Activated CD4-positive, alpha-beta T cell treated with anti-CD3 and anti-CD28 coated beads for 36 hours (primary cell): ENCODE results near the gene STX10. TPM values are rescaled to one million over a fixed set of nuclear protein-coding genes. Genes with fewer than 3 reads are reported as not detected.
"Not testable (repeated sequence)": the region's sequence is repeated elsewhere in the genome, so short reads cannot be mapped to it uniquely, and the experiment has no call there.

Experiments
- ATAC-seq: fragments of 200-7000 bp; cut with Tn5 transposase; one replicate; pipeline ENCODE4 v1.10.0; 2021; ENCODE audit warnings: mild to moderate bottlenecking, moderate library complexity
- CTCF ChIA-PET: fragments of 350-600 bp; sonication (Branson Sonifier 250); formaldehyde crosslinking; loops from one replicate; lab custom pipeline; 2021; ENCODE audit warnings: antibody characterized with exemption; lab: Charles Lee
- POLR2A ChIA-PET: fragments of 350-600 bp; sonication (Branson Sonifier 250); formaldehyde crosslinking; loops from one replicate; lab custom pipeline; 2021; ENCODE audit warnings: antibody characterized with exemption, inconsistent platforms; lab: Charles Lee
- DNase-seq: peaks from one replicate; pipeline ENCODE4 v3.0.0-alpha.2; 2020
- H3K27ac Mint-ChIP-seq: one replicate; pipeline ENCODE4 v1.8.0; 2021; ENCODE audit warnings: mixed read lengths
- H3K27me3 Mint-ChIP-seq: one replicate; pipeline ENCODE4 v1.8.0; 2021; ENCODE audit warnings: mixed read lengths
- H3K36me3 Mint-ChIP-seq: one replicate; pipeline ENCODE4 v1.8.0; 2021; ENCODE audit warnings: low read depth, mixed read lengths
- H3K4me1 Mint-ChIP-seq: one replicate; pipeline ENCODE4 v1.8.0; 2021; ENCODE audit warnings: mixed read lengths
- H3K4me3 Mint-ChIP-seq: one replicate; pipeline ENCODE4 v1.8.0; 2021; ENCODE audit warnings: mild to moderate bottlenecking, moderate library complexity, mixed read lengths
- H3K9me3 Mint-ChIP-seq: one replicate; pipeline ENCODE4 v1.8.0; 2021; ENCODE audit warnings: low read depth, mixed read lengths
- intact Hi-C, 2 experiments: fragments of 100-400 bp; cut with DNase I in 1 of 2; cut with micrococcal nuclease in 1 of 2; formaldehyde crosslinking; loops; one replicate each; pipeline versions ENCODE4 v1.14.2 to v1.15.1; 2022 to 2024; cut with DNase I, micrococcal nuclease
- total RNA-seq, 2 experiments: library from RNA; stranded (reverse); gene quantifications; one replicate each; pipeline ENCODE4 v1.2.3, GENCODE V29; 2021

The STX10 gene
- total RNA-seq, 2 experiments from 2014 or later, result 64.8 to 71.4 TPM

DNA sequence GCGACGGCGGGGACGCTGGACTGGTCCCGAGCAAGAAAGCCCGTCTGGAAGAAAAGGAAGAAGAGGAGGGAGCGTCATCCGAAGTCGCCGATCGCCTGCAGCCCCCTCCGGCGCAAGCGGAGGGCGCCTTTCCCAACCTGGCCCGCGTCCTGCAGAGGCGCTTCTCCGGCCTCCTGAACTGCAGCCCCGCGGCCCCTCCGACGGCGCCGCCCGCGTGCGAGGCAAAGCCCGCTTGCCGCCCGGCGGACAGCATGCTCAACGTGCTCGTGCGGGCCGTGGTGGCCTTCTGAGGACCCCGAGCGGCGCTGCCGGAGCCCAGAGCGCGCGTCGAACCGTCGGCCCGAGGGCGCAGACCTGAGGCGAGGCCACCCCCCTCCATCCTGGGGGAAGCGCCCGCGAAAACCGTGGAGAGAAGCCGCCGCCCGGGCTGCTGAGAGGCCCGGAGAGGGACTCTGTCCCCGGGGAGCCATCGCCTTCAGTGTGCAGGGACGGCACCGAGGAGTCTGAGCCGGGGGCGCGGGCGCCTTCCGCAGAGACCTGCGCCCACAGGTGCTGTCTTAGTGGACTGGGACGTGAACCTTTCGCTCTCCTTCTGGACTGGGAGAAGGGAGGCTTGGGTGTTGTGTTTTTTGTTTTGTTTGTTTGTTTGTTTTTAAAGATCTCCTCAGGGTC lies 3.5 kb upstream of the STX10 start:
- POLR2A ChIA-PET, result interaction anchor here (0.6 to 2.1 kb wide), 8 partner anchors 10 to 80 kb away, joined by 3 to 18 read pairs (median 8); partner anchors contain the start of gene NACC1
- DNase-seq (peak; percentile 35), ATAC-seq (no peak)
- H3K4me3 Mint-ChIP-seq, result peak overlapping the region; percentile 87
- H3K36me3 Mint-ChIP-seq, result peaks cover 32% of the 10 kb centered on the region
- CTCF ChIA-PET, result interaction anchor here (1.8 to 1.9 kb wide), 3 partner anchors 11 to 36 kb away, joined by 5 to 7 read pairs (median 7); partner anchors contain the start of gene NACC1
- peaks cover 36% of the 10 kb centered on the region for H3K4me1 Mint-ChIP-seq
- peak overlapping the region; percentile 100 for H3K27ac Mint-ChIP-seq
- intact Hi-C loops, result loop anchor here (2.0 to 10.0 kb wide), 10 partner anchors 41 to 1371 kb away; partner anchors contain the start of genes ASF1B (in 1 of the 2), JUNB (in 1 of the 2) and TECR (in 1 of the 2)
- no peaks in the 10 kb centered on the region for H3K9me3 Mint-ChIP-seq
- no peaks in the 10 kb centered on the region for H3K27me3 Mint-ChIP-seq

DNA sequence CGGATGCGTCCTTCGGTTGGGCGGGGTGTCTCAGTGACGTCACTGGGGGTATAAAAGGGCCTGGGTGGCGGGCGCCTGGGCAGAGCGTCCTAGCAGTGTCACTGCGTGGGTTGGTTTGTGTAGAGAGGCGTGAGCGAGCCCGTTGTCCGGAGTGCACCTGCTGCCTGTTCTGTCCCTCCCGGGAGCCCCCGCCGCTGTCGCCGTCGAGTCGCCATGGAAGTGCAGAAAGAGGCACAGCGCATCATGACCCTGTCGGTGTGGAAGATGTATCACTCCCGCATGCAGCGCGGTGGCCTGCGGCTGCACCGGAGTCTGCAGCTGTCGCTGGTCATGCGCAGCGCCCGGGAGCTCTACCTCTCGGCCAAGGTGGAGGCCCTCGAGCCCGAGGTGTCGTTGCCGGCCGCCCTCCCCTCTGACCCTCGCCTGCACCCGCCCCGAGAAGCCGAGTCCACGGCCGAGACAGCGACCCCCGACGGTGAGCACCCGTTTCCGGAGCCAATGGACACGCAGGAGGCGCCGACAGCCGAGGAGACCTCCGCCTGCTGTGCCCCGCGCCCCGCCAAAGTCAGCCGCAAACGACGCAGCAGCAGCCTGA lies 2.9 kb upstream of the STX10 start:
- CTCF ChIA-PET, result interaction anchor here (0.6 to 1.9 kb wide), 9 partner anchors 10 to 642 kb away, joined by 3 to 11 read pairs (median 4); partner anchors contain the start of genes JUNB, NACC1 and ZSWIM4
- Mint-ChIP-seq H3K36me3 (peaks cover 35% of the 10 kb centered on the region), H3K27me3 (no peaks in the 10 kb centered on the region)

DNA sequence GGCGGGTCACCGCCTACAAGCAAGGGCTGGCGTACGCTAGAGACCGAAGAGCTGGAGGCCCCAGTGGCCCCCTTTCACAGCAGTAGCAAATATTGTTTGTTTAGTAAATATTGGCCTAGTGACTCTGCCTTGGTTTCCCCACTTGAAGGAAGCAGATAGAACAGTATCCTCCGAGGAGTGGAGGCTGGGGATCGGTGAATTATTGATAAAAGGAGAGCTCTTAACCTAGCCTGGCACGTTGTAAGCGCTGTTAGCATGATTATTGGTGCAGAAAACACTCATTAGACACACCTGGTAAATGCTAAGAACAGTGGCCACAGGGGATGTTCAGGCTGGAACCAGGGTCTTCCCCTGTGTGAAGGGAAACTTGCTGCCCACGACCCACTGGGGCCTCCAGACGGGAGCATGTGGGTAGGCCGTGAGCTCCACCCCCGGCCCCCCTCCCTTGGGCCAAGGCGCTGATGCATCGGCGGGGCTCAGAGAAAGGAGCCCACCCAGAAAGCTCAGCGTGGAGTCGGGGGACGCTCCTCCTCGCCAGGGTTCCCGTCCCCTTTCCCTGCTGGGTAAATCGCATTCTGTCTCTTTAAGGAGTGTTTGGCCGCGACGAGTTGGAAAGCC lies 2.3 kb upstream of the STX10 start:
- peaks cover 35% of the 10 kb centered on the region for H3K36me3 Mint-ChIP-seq
- ChIA-PET CTCF (interaction anchor here (0.6 to 1.9 kb wide), 14 partner anchors 11 to 643 kb away, joined by 3 to 11 read pairs (median 4); partner anchors contain the start of genes JUNB, NACC1 and ZSWIM4), POLR2A (interaction anchor here (0.8 to 2.1 kb wide), 10 partner anchors 11 to 1263 kb away, joined by 3 to 18 read pairs (median 6); partner anchors contain the start of genes JUNB and NACC1)
- intact Hi-C loops, result loop anchor here (1.0 to 10.0 kb wide), 12 partner anchors 53 to 1372 kb away; partner anchors contain the start of genes ASF1B (in 1 of the 2), JUNB (in 1 of the 2), TECR (in 1 of the 2) and TRIR (in 1 of the 2)
- peak overlapping the region; percentile 100 for H3K27ac Mint-ChIP-seq
- ATAC-seq (peak; percentile 12), DNase-seq (no peak)
- H3K27me3 Mint-ChIP-seq, result no peaks in the 10 kb centered on the region
- peak overlapping the region; percentile 87 for H3K4me3 Mint-ChIP-seq
- no peaks in the 10 kb centered on the region for H3K9me3 Mint-ChIP-seq
- peaks cover 31% of the 10 kb centered on the region for H3K4me1 Mint-ChIP-seq

More for the DNA sequence above, 2.9 kb upstream of the STX10 start:
- DNase-seq (peak; percentile 97), ATAC-seq (peak; percentile 21)
- intact Hi-C loops, result loop anchor here (1.0 to 10.0 kb wide), 12 partner anchors 54 to 1372 kb away; partner anchors contain the start of genes ASF1B (in 1 of the 2), JUNB (in 1 of the 2), TECR (in 1 of the 2) and TRIR (in 1 of the 2)
- Mint-ChIP-seq H3K4me1 (peaks cover 34% of the 10 kb centered on the region), H3K9me3 (no peaks in the 10 kb centered on the region), H3K27ac (peak overlapping the region; percentile 100), H3K4me3 (peak overlapping the region; percentile 87)
- POLR2A ChIA-PET, result interaction anchor here (0.6 to 2.1 kb wide), 10 partner anchors 10 to 361 kb away, joined by 3 to 18 read pairs (median 6); partner anchors contain the start of genes JUNB and NACC1

GRCh38 chr19:13151605-13152355 lies 1.6 kb upstream of the STX10 start:
- peak; percentile 47 for ATAC-seq

GRCh38 chr19:13150931-13151604 lies 893 bp upstream of the STX10 start:
- ChIA-PET CTCF (interaction anchor here (0.6 kb wide), 1 partner anchor 112 kb away, joined by 3 read pairs; no protein-coding TSS in a partner anchor), POLR2A (no interaction called here)
- Mint-ChIP-seq H3K9me3 (no peaks in the 10 kb centered on the region), H3K4me1 (peaks cover 21% of the 10 kb centered on the region), H3K27me3 (no peaks in the 10 kb centered on the region), H3K36me3 (peaks cover 37% of the 10 kb centered on the region), H3K4me3 (peak overlapping the region; percentile 87), H3K27ac (peak overlapping the region; percentile 97)
- ATAC-seq, result peak; percentile 4
- intact Hi-C loops, result loop anchor here (1.0 to 10.0 kb wide), 20 partner anchors 16 to 1374 kb away; partner anchors contain the start of genes CALR (in 1 of the 2), JUNB (in 1 of the 2), NACC1 (in 1 of the 2) and RAD23A (in 1 of the 2)
- DNase-seq, result peak; percentile 59

More at GRCh38 chr19:13151605-13152355, 1.6 kb upstream of the STX10 start:
- H3K9me3 Mint-ChIP-seq, result no peaks in the 10 kb centered on the region
- CTCF ChIA-PET, result interaction anchor here (0.7 to 1.9 kb wide), 12 partner anchors 11 to 360 kb away, joined by 3 to 11 read pairs (median 4); partner anchors contain the start of genes JUNB and NACC1
- H3K36me3 Mint-ChIP-seq, result peaks cover 37% of the 10 kb centered on the region
- H3K27ac Mint-ChIP-seq, result peak overlapping the region; percentile 100
- DNase-seq, result peak; percentile 98
- H3K4me3 Mint-ChIP-seq, result peak overlapping the region; percentile 87
- peaks cover 28% of the 10 kb centered on the region for H3K4me1 Mint-ChIP-seq
- H3K27me3 Mint-ChIP-seq, result no peaks in the 10 kb centered on the region
- POLR2A ChIA-PET, result interaction anchor here (0.8 to 2.1 kb wide), 10 partner anchors 12 to 1263 kb away, joined by 3 to 18 read pairs (median 6); partner anchors contain the start of genes JUNB and NACC1
- intact Hi-C loops, result loop anchor here (1.0 to 10.0 kb wide), 21 partner anchors 19 to 1373 kb away; partner anchors contain the start of genes ASF1B (in 1 of the 2), CALR (in 1 of the 2), JUNB (in 1 of the 2) and NACC1 (in 1 of the 2)

GRCh38 chr19:13149628-13150186 lies 468 bp downstream of the STX10 start:
- Mint-ChIP-seq H3K27ac (peak overlapping the region; percentile 97), H3K36me3 (peaks cover 34% of the 10 kb centered on the region), H3K4me1 (peaks cover 18% of the 10 kb centered on the region), H3K4me3 (peak overlapping the region; percentile 87), H3K27me3 (no peaks in the 10 kb centered on the region), H3K9me3 (no peaks in the 10 kb centered on the region)
- ChIA-PET POLR2A (interaction anchor here (0.6 to 1.0 kb wide), 5 partner anchors 14 to 32 kb away, joined by 3 to 8 read pairs (median 3); partner anchors contain the start of gene NACC1), CTCF (interaction anchor here (0.5 to 1.5 kb wide), 6 partner anchors 13 to 64 kb away, joined by 3 to 4 read pairs (median 4); partner anchors contain the start of gene NACC1)
- intact Hi-C loops, result loop anchor here (1.0 to 10.0 kb wide), 15 partner anchors 17 to 1375 kb away; partner anchors contain the start of genes CALR (in 1 of the 2), JUNB (in 1 of the 2) and TECR (in 1 of the 2)
- DNase-seq (peak; percentile 65), ATAC-seq (peak; percentile 2)

DNA sequence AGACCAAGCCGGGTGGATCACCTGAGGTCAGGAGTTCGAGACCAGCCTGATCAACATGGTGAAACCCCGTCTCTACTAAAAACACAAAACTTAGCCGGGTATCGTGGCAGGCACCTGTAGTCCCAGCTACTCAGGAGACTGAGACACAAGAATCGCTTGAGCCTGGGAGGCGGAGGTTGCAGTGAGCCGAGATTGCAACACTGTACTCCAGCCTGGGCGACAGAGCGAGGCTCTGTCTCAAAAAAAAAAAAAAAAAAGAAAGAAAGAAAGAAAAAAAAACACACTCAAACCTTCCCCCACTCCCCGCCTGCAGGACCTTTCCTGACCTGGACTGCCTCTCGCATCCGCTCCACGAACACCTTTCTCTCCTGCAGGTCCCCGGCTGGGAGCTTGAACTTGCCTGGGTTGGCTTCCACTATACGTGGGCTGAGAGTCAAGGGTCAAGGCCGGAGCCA lies 975 bp downstream of the STX10 start:
- ChIA-PET CTCF (interaction anchor here (0.5 to 1.5 kb wide), 7 partner anchors 14 to 65 kb away, joined by 3 to 4 read pairs (median 3); partner anchors contain the start of gene NACC1), POLR2A (interaction anchor here (0.6 to 0.7 kb wide), 3 partner anchors 16 to 19 kb away, joined by 3 to 8 read pairs (median 6); no protein-coding TSS in a partner anchor)
- peaks cover 30% of the 10 kb centered on the region for H3K36me3 Mint-ChIP-seq
- H3K9me3 Mint-ChIP-seq, H3K27me3 Mint-ChIP-seq, ATAC-seq, DNase-seq, intact Hi-C loops: not testable (repeated sequence)
- peaks cover 18% of the 10 kb centered on the region for H3K4me1 Mint-ChIP-seq
- H3K4me3 Mint-ChIP-seq, result peak overlapping the region; percentile 87
- H3K27ac Mint-ChIP-seq, result peak overlapping the region; percentile 67

GRCh38 chr19:13146763-13147563 lies 3.2 kb downstream of the STX10 start:
- CTCF ChIA-PET, result interaction anchor here (0.6 to 1.4 kb wide), 2 partner anchors 14 to 42 kb away, joined by 4 to 6 read pairs; no protein-coding TSS in a partner anchor
- H3K27ac Mint-ChIP-seq, result no peak overlapping the region
- DNase-seq (no peak), ATAC-seq (no peak)
- intact Hi-C loops, result no loop called here
- POLR2A ChIA-PET, result no interaction called here
- H3K4me3 Mint-ChIP-seq, result peak overlapping the region; percentile 10
- peaks cover 18% of the 10 kb centered on the region for H3K4me1 Mint-ChIP-seq
- H3K9me3 Mint-ChIP-seq, result no peaks in the 10 kb centered on the region
- H3K36me3 Mint-ChIP-seq, result peaks cover 14% of the 10 kb centered on the region
- no peaks in the 10 kb centered on the region for H3K27me3 Mint-ChIP-seq
